CD4-positive, alpha-beta T cell treated with Interleukin-17A for 4 hours (primary cell): ENCODE results near the gene NFASC.
A peak's percentile ranks its signal among the peaks of the same experiment; 100 is the strongest.

Experiments
- DNase-seq: peaks from one replicate; pipeline ENCODE4 v3.0.0-alpha.2; 2020; ENCODE audit warnings: mixed read lengths

Gene NFASC

GRCh38 chr1:204870160-204870912 lies at the start of gene NFASC:
Gene NFASC (plus strand): TSS chr1:204870862. CDS start chr1:204944316, 73,454 bp downstream.
- no peak for DNase-seq

- no peak for DNase-seq
These were observed 49.2 kb upstream of the NFASC start for GRCh38 chr1:204821476-204821875.

- DNase-seq: no peak
These were observed 48.7 kb upstream of the NFASC start for GRCh38 chr1:204821924-204822323.

GRCh38 chr1:204826970-204827369 lies 43.7 kb upstream of the NFASC start:
- no peak for DNase-seq

GRCh38 chr1:204828352-204828850 lies 42.3 kb upstream of the NFASC start:
- peak; percentile 6 for DNase-seq

GRCh38 chr1:204829133-204829825 lies 41.4 kb upstream of the NFASC start:
- DNase-seq: no peak

- no peak for DNase-seq
These were observed 39.9 kb upstream of the NFASC start for GRCh38 chr1:204830747-204831146.

- no peak for DNase-seq
These were observed 39.5 kb upstream of the NFASC start for GRCh38 chr1:204831186-204831585.

GRCh38 chr1:204834336-204834735 lies 36.3 kb upstream of the NFASC start:
- no peak for DNase-seq

- DNase-seq: no peak
These were observed 35.9 kb upstream of the NFASC start for GRCh38 chr1:204834752-204835151.

- no peak for DNase-seq
These were observed 34.9 kb upstream of the NFASC start for GRCh38 chr1:204835737-204836136.

- DNase-seq: no peak
These were observed 33.8 kb upstream of the NFASC start for GRCh38 chr1:204836856-204837255.

GRCh38 chr1:204837440-204838084 lies 33.1 kb upstream of the NFASC start:
- peak; percentile 19 for DNase-seq

- no peak for DNase-seq
These were observed 29.3 kb upstream of the NFASC start for GRCh38 chr1:204841316-204841715.

- DNase-seq: no peak
These were observed 28.9 kb upstream of the NFASC start for GRCh38 chr1:204841798-204842197.

GRCh38 chr1:204842369-204842768 lies 28.3 kb upstream of the NFASC start:
- no peak for DNase-seq

- no peak for DNase-seq
These were observed 27.8 kb upstream of the NFASC start for GRCh38 chr1:204842892-204843291.

GRCh38 chr1:204846546-204846945 lies 24.1 kb upstream of the NFASC start:
- no peak for DNase-seq

GRCh38 chr1:204848579-204848978 lies 22.1 kb upstream of the NFASC start:
- DNase-seq: no peak

- no peak for DNase-seq
These were observed 17.8 kb upstream of the NFASC start for GRCh38 chr1:204852854-204853253.

- no peak for DNase-seq
These were observed 17.2 kb upstream of the NFASC start for GRCh38 chr1:204853436-204853835.

- DNase-seq: no peak
These were observed 16.4 kb upstream of the NFASC start for GRCh38 chr1:204854286-204854685.

GRCh38 chr1:204858363-204858821 lies 12.3 kb upstream of the NFASC start:
- no peak for DNase-seq

GRCh38 chr1:204859861-204860267 lies 10.8 kb upstream of the NFASC start:
- no peak for DNase-seq
